CD14-positive monocyte (primary cell): Measurements from ENCODE around the gene ERVV-1. TPM values are rescaled to one million over a fixed set of nuclear protein-coding genes. Genes with fewer than 3 reads are reported as not detected.

Experiments used
- DNase-seq, 3 donors: peaks; one replicate each; pipeline ENCODE4 v3.0.0-alpha.2; 2011 to 2022
- H2AFZ ChIP-seq: 2 replicates; pipeline ENCODE4 v1.6.0; 2012; ENCODE audit warnings: mild to moderate bottlenecking, low read depth, low read length, inconsistent platforms; ENCODE audit not compliant: insufficient read depth, poor library complexity, severe bottlenecking
- H3K27ac ChIP-seq, 2 donors: 1 replicate in 1 of 2; 2 replicates in 1 of 2; pipeline ENCODE4 v1.5.1; 2012 to 2013; ENCODE audit warnings: low read length in 2 of 2, control low read depth in 1 of 2, inconsistent platforms in 1 of 2, low read depth in 1 of 2, mild to moderate bottlenecking in 1 of 2
- H3K27me3 ChIP-seq, 2 donors: one replicate each; pipeline versions ENCODE4 v1.6.0 to v1.6.1; 2011 to 2013; ENCODE audit warnings: low read length in 2 of 2; ENCODE audit not compliant: control insufficient read depth in 2 of 2, insufficient read depth in 2 of 2
- H3K36me3 ChIP-seq, 2 donors: replicated peaks in 1 of 2; 1 replicate in 1 of 2; 2 replicates in 1 of 2; pipeline versions ENCODE4 v1.5.1 to v1.6.1; 2012 to 2013; ENCODE audit warnings: low read length in 2 of 2, control low read depth in 1 of 2, inconsistent platforms in 1 of 2, mild to moderate bottlenecking in 1 of 2; ENCODE audit not compliant: insufficient read depth in 2 of 2, control insufficient read depth in 1 of 2
- H3K4me1 ChIP-seq, 2 donors: 1 replicate in 1 of 2; 2 replicates in 1 of 2; pipeline versions ENCODE4 v1.5.1 to v1.6.1; 2012 to 2013; ENCODE audit warnings: low read length in 2 of 2, control low read depth in 1 of 2, inconsistent platforms in 1 of 2, mild to moderate bottlenecking in 1 of 2, moderate library complexity in 1 of 2; ENCODE audit not compliant: insufficient read depth in 2 of 2, control insufficient read depth in 1 of 2
- H3K4me2 ChIP-seq: replicated peaks from 2 replicates; pipeline ENCODE3; 2012; ENCODE audit warnings: low read length, moderate library complexity, mild to moderate bottlenecking; ENCODE audit not compliant: poor library complexity, severe bottlenecking; ENCODE audit errors: extremely low read depth
- H3K4me3 ChIP-seq, 3 experiments: fragments of 200-600 bp in 1 of 3; sonication (generic) in 1 of 3; replicated peaks in 1 of 3; 1 replicate in 2 of 3; 2 replicates in 1 of 3; pipeline ENCODE4 v1.5.1; 2011 to 2013; ENCODE audit warnings: low read length in 3 of 3, mild to moderate bottlenecking in 3 of 3, control low read depth in 2 of 3, low read depth in 2 of 3, inconsistent platforms in 1 of 3, moderate library complexity in 1 of 3
- H3K79me2 ChIP-seq: 2 replicates; pipeline ENCODE4 v1.6.0; 2012; ENCODE audit warnings: mild to moderate bottlenecking, control low read depth, inconsistent platforms, low read length, moderate library complexity; ENCODE audit not compliant: insufficient read depth
- H3K9ac ChIP-seq: 2 replicates; pipeline ENCODE4 v1.6.0; 2017; ENCODE audit warnings: low read length, mild to moderate bottlenecking; ENCODE audit not compliant: insufficient read depth, poor library complexity, severe bottlenecking
- H3K9me3 ChIP-seq, 2 donors: replicated peaks in 1 of 2; 1 replicate in 1 of 2; 2 replicates in 1 of 2; pipeline versions ENCODE4 v1.5.1 to v1.6.1; 2012 to 2013; ENCODE audit warnings: low read length in 2 of 2, control low read depth in 1 of 2; ENCODE audit not compliant: control insufficient read depth in 1 of 2, insufficient read depth in 1 of 2
- H4K20me1 ChIP-seq: 2 replicates; pipeline ENCODE4 v1.6.0; 2012; ENCODE audit warnings: mild to moderate bottlenecking, low read length, control low read depth, moderate library complexity; ENCODE audit not compliant: insufficient read depth
- H3K27ac Mint-ChIP-seq, 7 donors: one replicate each; pipeline ENCODE4 v1.8.0; 2020; ENCODE audit warnings: mild to moderate bottlenecking in 7 of 7, mixed read lengths in 7 of 7, moderate library complexity in 6 of 7, inconsistent platforms in 2 of 7
- H3K27me3 Mint-ChIP-seq, 3 donors: one replicate each; pipeline ENCODE4 v1.8.0; 2021 to 2022; ENCODE audit warnings: low read depth in 3 of 3, mild to moderate bottlenecking in 3 of 3, mixed read lengths in 3 of 3, moderate library complexity in 3 of 3, inconsistent platforms in 1 of 3
- H3K36me3 Mint-ChIP-seq, 2 donors: one replicate each; pipeline ENCODE4 v1.8.0; 2020; ENCODE audit warnings: mixed read lengths in 2 of 2, inconsistent platforms in 1 of 2, mild to moderate bottlenecking in 1 of 2
- H3K4me1 Mint-ChIP-seq: one replicate; pipeline ENCODE4 v1.8.0; 2020; ENCODE audit warnings: mild to moderate bottlenecking, mixed read lengths
- H3K4me3 Mint-ChIP-seq, 2 donors: one replicate each; pipeline ENCODE4 v1.8.0; 2020; ENCODE audit warnings: mild to moderate bottlenecking in 2 of 2, mixed read lengths in 2 of 2, moderate library complexity in 1 of 2
- H3K9me3 Mint-ChIP-seq, 7 donors: one replicate each; pipeline ENCODE4 v1.8.0; 2020 to 2022; ENCODE audit warnings: mixed read lengths in 7 of 7, mild to moderate bottlenecking in 6 of 7, moderate library complexity in 6 of 7, inconsistent platforms in 2 of 7
- CTCF ChIP-seq: fragments of 200-600 bp; IDR thresholded peaks from one replicate; pipeline ENCODE4 v1.8.0; 2022; ENCODE audit warnings: antibody characterized with exemption, mild to moderate bottlenecking
- WGBS: methylation state at CpG from one replicate; pipeline ENCODE4 v1.1.5; 2013; ENCODE audit warnings: missing lambda C conversion rate; ENCODE audit not compliant: insufficient coverage; 5-methylcytosine and 5-hydroxymethylcytosine counted together
- intact Hi-C, 2 donors: fragments of 100-400 bp; cut with micrococcal nuclease; formaldehyde crosslinking; loops; one replicate each; pipeline versions ENCODE4 v1.15.0 to v1.15.1; 2023
- polyA plus RNA-seq, 3 donors: library from polyadenylated mRNA; depleted of rRNA in 1 of 3; unstranded in 2 of 3; stranded (reverse) in 1 of 3; fragments of 300-500 nt in 2 of 3; fragments of >200 nt in 1 of 3; fragmentation: Illumina TruSeq in 2 of 3; gene quantifications; 1 replicate in 2 of 3; 2 replicates in 1 of 3; pipeline ENCODE4 v1.2.3, GENCODE V29; 2012 to 2021

Gene ERVV-1
- polyA plus RNA-seq, 3 donors, result not detected

GRCh38 chr19:53008061-53008778 is 5.5 kb upstream of the ERVV-1 start:
- no peak for TF ChIP-seq CTCF
- WGBS, result 85% methylated on average over 15 of the region's 25 CpGs

GRCh38 chr19:53010494-53010893 is 3.2 kb upstream of the ERVV-1 start:
- no peaks in the 10 kb centered on the region for H3K4me1 ChIP-seq
- no peaks in the 10 kb centered on the region for H4K20me1 ChIP-seq
- H3K9me3 Mint-ChIP-seq, result peaks cover 39 to 86% (median 80%) of the 10 kb centered on the region in 7 donors
- H3K4me3 Mint-ChIP-seq, result no peak overlapping the region
- H3K4me2 ChIP-seq, result no peak overlapping the region
- H3K27me3 ChIP-seq, result no peaks in the 10 kb centered on the region
- WGBS, result 64% methylated on average over 9 of the region's 9 CpGs
- peaks cover 81 to 84% of the 10 kb centered on the region in 2 donors for H3K9me3 ChIP-seq
- no peak overlapping the region for H2AFZ ChIP-seq
- H3K36me3 ChIP-seq, result no peaks in the 10 kb centered on the region
- no peaks in the 10 kb centered on the region for H3K79me2 ChIP-seq
- peaks cover 0 to 3% (median 1%) of the 10 kb centered on the region in 3 donors for H3K27me3 Mint-ChIP-seq
- no peak overlapping the region for H3K27ac ChIP-seq
- no peak for TF ChIP-seq CTCF
- no peaks in the 10 kb centered on the region for H3K36me3 Mint-ChIP-seq
- no peak overlapping the region for H3K4me3 ChIP-seq
- intact Hi-C loops, result no loop called here
- no peak for DNase-seq
- no peak overlapping the region for H3K9ac ChIP-seq
- H3K27ac Mint-ChIP-seq, result peak overlapping the region in 1 of 7 donors; percentile 51
- H3K4me1 Mint-ChIP-seq, result no peaks in the 10 kb centered on the region

More at GRCh38 chr19:53008061-53008778, 5.5 kb upstream of the ERVV-1 start:
- no peaks in the 10 kb centered on the region for H3K36me3 ChIP-seq
- no peaks in the 10 kb centered on the region for H4K20me1 ChIP-seq
- H3K4me3 ChIP-seq, result no peak overlapping the region
- H3K27me3 Mint-ChIP-seq, result peaks cover 0 to 5% (median 1%) of the 10 kb centered on the region in 3 donors
- H3K4me1 ChIP-seq, result no peaks in the 10 kb centered on the region
- H3K27me3 ChIP-seq, result no peaks in the 10 kb centered on the region
- DNase-seq, result no peak
- H3K9ac ChIP-seq, result no peak overlapping the region
- peaks cover 90 to 91% of the 10 kb centered on the region in 2 donors for H3K9me3 ChIP-seq
- no peak overlapping the region for H2AFZ ChIP-seq
- intact Hi-C loops, result no loop called here
- peaks cover 45 to 95% (median 87%) of the 10 kb centered on the region in 7 donors for H3K9me3 Mint-ChIP-seq
- no peaks in the 10 kb centered on the region for H3K36me3 Mint-ChIP-seq
- H3K4me3 Mint-ChIP-seq, result no peak overlapping the region
- H3K79me2 ChIP-seq, result no peaks in the 10 kb centered on the region
- H3K27ac ChIP-seq, result no peak overlapping the region
- no peak overlapping the region for H3K27ac Mint-ChIP-seq
- no peak overlapping the region for H3K4me2 ChIP-seq
- no peaks in the 10 kb centered on the region for H3K4me1 Mint-ChIP-seq
